GM12874 (cell line): ENCODE data around the gene HPSE.

ENCODE experiments used
- TF ChIP-seq, protein P1 (sequence below): IDR thresholded peaks from 2 replicates; pipeline ENCODE4 v1.5.1; 2011; ENCODE audit warnings: low read depth, mild to moderate bottlenecking, control low read depth, low read length, moderate library complexity; ENCODE audit not compliant: insufficient read depth

Gene HPSE

DNA sequence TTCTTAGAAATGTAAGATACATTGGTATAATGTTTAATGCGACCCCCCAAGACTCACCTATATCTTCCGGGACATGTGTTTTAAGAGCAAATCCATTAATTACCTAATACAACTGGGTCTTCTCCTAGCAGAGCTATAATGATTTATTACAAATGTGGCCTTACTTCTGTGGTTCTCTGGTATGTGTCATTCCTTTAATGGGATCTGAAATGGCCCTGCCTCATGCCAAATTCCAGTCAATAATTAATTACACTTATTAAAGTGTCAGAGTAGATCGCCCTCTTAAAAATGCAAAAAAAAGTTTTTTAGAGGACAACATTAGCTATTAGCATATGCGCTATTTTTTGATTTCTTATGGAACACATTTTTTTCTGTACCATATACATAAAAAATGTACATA is 17.0 kb downstream of the HPSE start:
- TF ChIP-seq, protein P1, sequence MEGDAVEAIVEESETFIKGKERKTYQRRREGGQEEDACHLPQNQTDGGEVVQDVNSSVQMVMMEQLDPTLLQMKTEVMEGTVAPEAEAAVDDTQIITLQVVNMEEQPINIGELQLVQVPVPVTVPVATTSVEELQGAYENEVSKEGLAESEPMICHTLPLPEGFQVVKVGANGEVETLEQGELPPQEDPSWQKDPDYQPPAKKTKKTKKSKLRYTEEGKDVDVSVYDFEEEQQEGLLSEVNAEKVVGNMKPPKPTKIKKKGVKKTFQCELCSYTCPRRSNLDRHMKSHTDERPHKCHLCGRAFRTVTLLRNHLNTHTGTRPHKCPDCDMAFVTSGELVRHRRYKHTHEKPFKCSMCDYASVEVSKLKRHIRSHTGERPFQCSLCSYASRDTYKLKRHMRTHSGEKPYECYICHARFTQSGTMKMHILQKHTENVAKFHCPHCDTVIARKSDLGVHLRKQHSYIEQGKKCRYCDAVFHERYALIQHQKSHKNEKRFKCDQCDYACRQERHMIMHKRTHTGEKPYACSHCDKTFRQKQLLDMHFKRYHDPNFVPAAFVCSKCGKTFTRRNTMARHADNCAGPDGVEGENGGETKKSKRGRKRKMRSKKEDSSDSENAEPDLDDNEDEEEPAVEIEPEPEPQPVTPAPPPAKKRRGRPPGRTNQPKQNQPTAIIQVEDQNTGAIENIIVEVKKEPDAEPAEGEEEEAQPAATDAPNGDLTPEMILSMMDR, result no peak

DNA sequence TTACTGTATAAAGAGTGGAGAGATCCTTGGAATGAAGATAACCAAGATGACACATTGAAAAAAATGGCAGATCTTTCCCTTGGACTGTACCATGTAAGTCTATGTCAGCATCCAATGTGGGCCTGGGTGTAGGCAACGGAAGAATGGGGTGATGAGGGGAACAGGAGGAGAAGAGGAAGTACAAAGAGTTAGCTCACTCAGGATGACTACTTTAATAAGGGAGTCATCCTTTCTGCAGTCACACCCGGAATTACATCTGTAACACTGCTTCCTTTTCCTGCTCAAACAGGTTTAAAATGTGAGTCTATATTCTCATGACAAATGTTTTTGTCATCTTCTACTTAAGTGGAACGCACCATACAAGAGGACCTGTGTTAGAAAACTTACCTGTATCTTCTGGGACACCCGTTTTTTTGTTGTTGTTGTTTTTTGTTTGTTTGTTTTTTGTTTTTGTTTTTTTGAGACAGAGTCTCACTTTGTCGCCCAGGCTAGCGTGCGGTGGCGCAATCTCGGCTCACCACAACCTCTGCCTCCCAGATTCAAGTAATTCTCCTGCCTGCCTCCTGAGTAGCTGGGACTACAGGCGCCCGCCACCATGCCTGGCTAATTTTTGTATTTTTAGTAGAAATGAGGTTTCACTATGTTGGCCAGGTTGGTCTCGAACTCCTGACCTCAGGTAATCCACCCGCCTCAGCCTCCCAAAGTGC is 18.0 kb downstream of the HPSE start:
- TF ChIP-seq, protein P1, result no peak

DNA sequence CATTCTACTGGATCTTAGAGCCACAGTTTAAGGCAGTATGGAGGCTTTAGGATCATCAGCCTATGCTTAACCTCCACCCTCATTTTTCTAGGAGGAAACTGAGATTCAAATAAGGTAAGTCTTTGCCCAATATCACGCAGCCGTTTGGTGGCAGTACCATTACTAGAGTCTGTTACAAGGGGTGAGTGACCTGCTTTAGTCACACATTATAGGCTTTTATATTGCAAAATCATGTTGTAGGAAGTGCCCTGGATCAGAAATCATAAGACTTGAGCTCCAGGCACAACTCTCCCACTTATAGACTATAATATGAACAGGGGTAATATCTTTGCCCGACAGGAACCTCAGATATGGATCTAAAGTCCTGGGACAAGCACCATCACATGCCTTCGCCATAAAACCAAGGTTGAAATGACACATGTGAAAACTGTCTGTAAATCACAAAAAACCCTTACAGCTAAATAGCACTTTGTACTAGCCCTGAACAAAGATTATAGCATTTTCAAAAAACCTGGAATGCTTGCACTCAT is 19.2 kb downstream of the HPSE start:
- TF ChIP-seq, protein P1, result no peak

DNA sequence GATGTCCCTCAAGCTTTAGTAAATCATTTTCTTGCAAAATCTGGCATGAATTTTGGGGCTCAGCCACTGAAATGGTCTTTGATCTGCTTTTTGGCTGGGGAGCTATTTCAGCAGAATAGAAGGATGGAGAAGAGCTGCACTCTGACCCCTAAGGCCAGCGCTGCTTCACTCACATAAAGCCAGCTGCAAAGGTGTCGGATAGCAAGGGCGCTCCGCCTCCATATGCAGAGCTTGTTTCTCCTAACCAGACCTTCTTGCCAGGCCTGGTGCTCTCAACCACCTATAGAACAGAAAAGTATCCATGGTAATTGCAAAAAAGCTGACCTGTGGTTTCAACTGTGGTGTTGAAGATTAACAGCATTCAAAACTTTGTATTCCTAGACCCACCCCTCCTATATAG is 26.0 kb downstream of the HPSE start:
- TF ChIP-seq, protein P1, result no peak

DNA sequence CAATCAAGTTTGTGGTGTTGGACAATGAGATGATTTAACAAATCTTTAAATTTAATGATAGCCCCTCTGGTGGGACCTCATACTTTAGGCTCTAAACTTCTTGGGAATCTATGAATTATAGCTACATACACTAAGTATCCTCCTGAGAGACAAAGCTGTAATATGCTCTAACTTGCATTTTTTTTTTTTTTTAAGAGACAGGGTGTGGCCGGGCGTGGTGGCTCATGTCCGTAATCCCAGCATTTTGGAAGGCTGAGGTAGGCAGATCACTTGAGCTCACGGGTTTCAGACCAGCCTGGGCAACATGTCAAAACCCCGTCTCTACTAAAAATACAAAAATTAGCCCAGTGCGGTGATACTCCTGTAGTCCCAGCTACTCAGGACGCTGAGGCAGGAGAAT is 26.7 kb downstream of the HPSE start:
- TF ChIP-seq, protein P1, result no peak

DNA sequence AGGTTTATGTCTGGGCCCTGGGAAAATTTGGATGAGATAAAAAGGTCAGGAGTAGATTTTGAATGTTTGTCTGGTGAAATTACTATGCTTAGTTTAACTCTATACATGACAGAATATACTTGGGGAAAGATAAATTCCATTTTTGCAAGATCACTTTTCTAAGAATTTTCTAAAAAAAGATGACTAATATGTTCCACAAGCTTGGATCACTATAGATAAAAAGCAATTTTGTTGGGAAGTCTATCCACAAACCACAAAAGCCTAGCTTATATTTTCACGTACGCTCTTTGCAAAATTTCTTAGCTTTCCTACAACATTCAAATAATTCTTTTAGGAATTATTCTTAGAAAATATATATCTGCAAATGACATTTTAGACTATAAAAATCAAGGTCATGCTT is 29.5 kb downstream of the HPSE start:
- TF ChIP-seq, protein P1, result no peak

DNA sequence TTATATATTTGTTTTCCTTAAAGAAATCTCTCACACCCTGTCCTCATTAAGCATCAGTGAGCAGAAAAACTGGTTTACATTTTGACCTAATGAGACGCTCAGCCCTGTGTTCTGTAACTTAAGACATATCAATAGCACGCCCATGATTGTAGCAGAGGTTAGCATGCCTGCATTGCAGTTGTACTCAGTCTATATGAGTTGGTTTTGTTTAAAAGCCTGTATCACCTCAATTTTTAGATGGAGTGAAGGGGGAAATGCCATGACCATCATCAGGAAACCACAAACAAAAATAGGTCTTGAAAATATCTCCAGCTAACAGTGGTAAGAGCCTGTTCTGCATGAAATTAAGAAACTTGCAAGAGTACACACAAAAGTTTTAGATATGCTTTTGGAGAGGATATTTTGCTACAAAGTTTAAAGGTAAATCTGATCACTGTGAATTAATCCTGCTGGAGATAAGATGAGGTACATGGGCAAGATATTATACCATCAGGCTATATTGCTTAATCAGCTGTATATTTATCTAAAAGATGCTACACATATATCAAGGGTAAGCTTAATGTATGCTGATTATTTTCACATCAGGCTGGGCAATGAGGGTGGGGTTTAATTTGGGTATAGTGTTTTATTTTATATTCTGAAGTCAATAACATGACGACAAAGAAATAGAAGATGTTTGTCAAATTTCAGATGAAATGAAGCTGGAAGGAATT is 36.9 kb downstream of the HPSE start:
- TF ChIP-seq, protein P1, result no peak
